SK-N-SH (cell line): Measurements from ENCODE around the gene MIPOL1.

ENCODE experiments used
- CTCF ChIP-seq: fragments of 200-600 bp; sonication (generic); IDR thresholded peaks from 2 replicates; pipeline ENCODE4 v1.6.1; 2017; ENCODE audit warnings: antibody characterized with exemption, mild to moderate bottlenecking, moderate library complexity
- EP300 ChIP-seq, 2 experiments: IDR thresholded peaks; 2 replicates each; pipeline versions ENCODE4 v1.4.0 to v1.6.1; 2012; ENCODE audit warnings: borderline replicate concordance in 1 of 2, low read depth in 1 of 2, low read length in 1 of 2
- PBX3 ChIP-seq: IDR thresholded peaks from 2 replicates; pipeline ENCODE4; 2012
- REST ChIP-seq: IDR thresholded peaks from 2 replicates; pipeline ENCODE4 v1.6.1; 2012; ENCODE audit warnings: mild to moderate bottlenecking, low read depth, low read length, moderate library complexity
- TAF1 ChIP-seq: IDR thresholded peaks from 2 replicates; pipeline ENCODE4 v1.6.1; 2012; ENCODE audit warnings: low read depth, mild to moderate bottlenecking, low read length, moderate library complexity, borderline replicate concordance

- TF ChIP-seq REST (no peak), CTCF (no peak), EP300 (IDR thresholded peaks at IDR 0.05; ENCODE audit: borderline replicate concordance in 1 of 2, low read depth in 1 of 2, low read length in 1 of 2) (no peak), PBX3 (no peak), TAF1 (no peak)
These were observed 381.5 kb downstream of the MIPOL1 start for GRCh38 chr14:37579274-37579673.
